HG03457 (cell line): Measurements from ENCODE around the gene TSPAN13.

Source experiments
- ATAC-seq: cut with Tn5 transposase; IDR thresholded peaks from one replicate; pipeline ENCODE4 v1.9.1; 2021; ENCODE audit warnings: moderate number of reproducible peaks; ENCODE audit not compliant: unreplicated experiment

TSPAN13 gene

DNA sequence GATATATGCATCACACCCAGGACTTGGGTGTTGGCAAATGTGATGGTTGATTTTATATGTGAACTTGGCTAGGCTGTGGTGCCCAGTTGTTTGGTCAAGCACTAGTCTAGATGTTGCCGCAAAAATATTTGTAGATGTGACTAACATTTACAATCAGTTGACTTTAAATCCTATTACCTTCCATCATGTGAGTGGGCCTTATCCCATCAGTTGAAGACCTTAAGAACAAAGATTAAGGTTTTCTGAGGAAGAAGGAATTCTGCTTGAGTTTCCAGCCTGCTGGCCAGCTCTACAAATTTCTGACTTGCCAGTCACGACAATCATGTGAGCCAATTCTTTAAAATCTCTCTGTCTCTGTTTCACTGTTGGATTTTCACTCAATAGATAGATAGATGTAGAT, 20.3 kb downstream of the TSPAN13 start:
- no peak for ATAC-seq

DNA sequence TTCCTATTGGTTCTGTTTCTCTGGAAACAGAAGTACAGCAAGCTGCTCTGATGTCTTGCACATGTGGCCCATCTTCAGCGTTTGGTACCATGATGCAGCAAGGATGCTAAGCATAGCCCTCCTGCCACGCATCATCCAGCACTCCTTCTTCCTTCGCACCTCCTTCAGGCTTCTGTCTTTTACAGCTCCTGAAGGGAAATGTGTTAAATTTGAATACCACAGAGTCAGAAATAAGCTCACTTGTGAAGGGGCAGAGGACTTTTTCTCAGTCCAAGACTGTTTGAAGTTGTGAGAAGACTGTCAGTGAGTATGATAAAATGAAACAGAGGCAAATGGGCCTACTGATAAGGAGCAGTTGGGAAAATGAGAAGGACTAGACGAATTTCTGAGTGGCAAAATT, 20.7 kb downstream of the TSPAN13 start:
- ATAC-seq, result no peak

- ATAC-seq, result no peak
Measured at GRCh38 chr7:16774986-16775385, 21.4 kb downstream of the TSPAN13 start.

- ATAC-seq, result no peak
Measured at GRCh38 chr7:16776053-16776452, 22.5 kb downstream of the TSPAN13 start.

DNA sequence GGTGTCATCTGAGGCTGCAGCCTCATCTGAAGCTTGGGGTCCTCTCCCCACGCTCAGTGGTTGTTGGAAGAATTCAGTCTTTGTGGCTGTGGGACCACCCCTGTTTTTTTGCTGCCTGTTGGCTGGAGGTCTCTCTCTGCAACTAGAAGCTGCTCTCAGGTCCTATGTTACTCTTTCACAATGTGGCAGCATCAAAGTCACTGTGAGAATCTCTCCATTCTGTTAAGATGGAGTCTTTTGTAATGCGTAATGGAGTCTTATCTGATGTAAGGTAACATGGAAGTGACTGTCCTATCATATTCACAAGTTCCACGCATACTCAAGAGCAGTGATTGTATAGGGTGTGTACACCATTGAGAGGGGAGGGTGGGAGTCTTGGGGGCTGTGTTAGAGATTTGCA, 24.9 kb downstream of the TSPAN13 start:
- ATAC-seq, result no peak

GRCh38 chr7:16779051-16779450, 25.5 kb downstream of the TSPAN13 start:
- no peak for ATAC-seq

DNA sequence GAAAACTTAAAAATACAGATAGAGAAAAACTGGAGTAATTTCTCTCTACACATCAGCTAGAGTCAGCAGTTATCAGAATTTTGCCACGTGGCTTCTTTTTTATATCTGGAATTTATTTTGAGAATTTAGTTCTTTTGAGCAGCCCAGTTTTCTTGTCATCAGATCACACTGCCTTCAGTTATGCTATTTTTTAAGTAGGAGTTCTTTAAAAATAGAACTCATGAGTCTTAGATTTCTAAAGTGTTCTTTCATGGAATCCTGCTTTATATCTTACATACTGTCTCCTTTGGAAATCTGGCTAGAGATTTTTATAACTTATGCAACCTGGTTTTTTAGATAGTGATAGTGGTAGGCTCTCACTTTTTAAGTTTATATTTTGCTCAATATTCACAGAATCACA, 27.0 kb downstream of the TSPAN13 start:
- ATAC-seq, result no peak

GRCh38 chr7:16785321-16785720, 31.8 kb downstream of the TSPAN13 start:
- no peak for ATAC-seq

DNA sequence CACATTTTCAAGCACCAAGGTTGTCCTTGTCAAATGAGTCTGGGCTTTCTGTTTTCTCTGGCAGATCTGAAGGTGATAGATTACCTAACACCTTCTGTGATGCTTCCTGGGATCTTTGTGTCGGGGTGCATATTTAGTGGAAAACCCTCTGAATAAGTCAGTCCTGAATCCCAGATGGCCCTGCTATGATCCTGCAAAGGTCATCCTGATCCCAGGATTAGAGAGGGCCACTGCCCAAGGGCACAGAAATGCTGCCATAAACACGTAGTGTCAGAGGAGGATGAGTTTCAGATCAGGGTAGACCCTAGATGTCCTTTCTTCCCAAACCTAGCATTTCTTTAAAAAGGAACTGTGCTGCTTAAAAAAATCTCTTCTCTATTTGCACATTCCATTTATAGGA, 32.3 kb downstream of the TSPAN13 start:
- no peak for ATAC-seq

- no peak for ATAC-seq
Measured at GRCh38 chr7:16786257-16786656, 32.7 kb downstream of the TSPAN13 start.

DNA sequence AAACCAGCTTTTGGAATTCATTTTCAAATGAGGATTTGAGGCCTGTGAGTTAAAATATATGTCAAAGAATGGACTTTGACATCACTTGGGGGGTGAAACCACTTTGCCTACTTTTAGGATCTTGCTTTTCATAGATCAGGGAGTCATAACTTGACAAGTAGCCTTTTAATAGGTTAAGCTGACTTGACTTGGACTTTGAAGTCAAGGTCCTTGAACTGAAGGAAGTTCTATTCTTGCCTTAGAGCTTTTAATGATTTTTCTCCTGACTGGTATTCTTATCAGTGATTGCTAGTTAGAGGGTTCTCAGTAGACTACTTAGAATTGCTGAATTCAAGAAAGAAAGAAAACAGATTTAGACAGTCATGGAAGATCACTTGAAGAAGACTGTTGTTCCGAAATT, 33.6 kb downstream of the TSPAN13 start:
- ATAC-seq, result no peak

GRCh38 chr7:16791071-16791470, 37.5 kb downstream of the TSPAN13 start:
- ATAC-seq, result no peak

DNA sequence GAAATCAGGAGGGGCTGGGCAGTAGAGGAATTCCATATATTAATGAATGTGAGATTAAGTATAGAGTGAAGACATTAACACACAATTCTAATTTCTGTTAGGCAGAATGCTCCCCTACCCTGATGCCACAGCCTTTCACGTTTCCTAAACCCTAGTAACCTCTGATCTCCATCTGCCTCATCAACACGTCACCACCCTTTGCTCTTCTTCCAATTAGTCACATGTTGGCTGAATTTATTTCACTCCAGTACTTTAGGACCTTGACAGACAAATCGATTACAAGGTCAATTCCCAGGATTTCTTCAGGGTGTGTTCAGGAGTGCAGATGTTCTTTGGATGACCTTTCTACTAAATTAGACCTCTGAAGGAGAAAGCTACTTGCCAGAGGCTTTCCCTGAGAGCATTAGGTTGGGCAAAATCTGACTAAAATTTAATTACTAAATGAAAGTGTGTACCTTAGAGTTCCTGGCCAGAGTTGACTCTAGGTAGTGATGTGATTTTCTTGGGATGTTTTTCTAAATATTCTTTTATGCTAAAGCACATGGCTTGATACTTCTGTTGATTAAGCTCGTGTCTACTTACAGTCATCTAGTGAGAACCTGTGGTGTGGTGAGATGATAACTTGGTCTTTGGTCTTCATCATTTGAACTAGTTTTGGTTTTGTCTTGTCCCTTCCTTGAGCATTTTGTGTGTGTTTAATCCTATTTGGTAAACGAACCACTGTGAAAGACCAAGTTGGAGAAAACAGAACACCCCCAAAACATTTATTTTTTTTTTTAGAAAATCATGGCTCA, 38.5 kb downstream of the TSPAN13 start:
- ATAC-seq, result no peak

- no peak for ATAC-seq
Measured at GRCh38 chr7:16794986-16795385, 41.4 kb downstream of the TSPAN13 start.

DNA sequence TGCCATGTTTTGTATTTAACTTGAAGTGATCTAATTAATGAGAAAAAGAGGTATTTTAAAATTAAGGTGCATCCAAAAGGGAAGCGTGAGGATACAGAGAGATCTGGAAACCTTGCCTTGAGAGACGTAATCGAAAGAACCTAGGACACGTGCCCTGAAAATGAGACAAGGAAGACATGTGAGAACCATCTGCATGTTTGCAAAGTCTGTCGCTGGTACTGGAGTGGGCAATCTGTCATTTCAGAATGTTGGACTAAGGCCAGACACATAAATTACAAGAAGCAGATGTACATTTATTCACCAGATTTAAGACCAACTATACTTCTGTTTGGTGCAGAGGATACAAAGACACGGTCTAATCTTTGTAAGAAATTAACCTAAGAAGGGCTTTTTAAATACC, 42.1 kb downstream of the TSPAN13 start:
- no peak for ATAC-seq

- no peak for ATAC-seq
Measured at GRCh38 chr7:16801111-16801542, 47.6 kb downstream of the TSPAN13 start.

GRCh38 chr7:16801579-16801978, 48.0 kb downstream of the TSPAN13 start:
- ATAC-seq, result no peak

GRCh38 chr7:16803125-16803524, 49.6 kb downstream of the TSPAN13 start:
- no peak for ATAC-seq

DNA sequence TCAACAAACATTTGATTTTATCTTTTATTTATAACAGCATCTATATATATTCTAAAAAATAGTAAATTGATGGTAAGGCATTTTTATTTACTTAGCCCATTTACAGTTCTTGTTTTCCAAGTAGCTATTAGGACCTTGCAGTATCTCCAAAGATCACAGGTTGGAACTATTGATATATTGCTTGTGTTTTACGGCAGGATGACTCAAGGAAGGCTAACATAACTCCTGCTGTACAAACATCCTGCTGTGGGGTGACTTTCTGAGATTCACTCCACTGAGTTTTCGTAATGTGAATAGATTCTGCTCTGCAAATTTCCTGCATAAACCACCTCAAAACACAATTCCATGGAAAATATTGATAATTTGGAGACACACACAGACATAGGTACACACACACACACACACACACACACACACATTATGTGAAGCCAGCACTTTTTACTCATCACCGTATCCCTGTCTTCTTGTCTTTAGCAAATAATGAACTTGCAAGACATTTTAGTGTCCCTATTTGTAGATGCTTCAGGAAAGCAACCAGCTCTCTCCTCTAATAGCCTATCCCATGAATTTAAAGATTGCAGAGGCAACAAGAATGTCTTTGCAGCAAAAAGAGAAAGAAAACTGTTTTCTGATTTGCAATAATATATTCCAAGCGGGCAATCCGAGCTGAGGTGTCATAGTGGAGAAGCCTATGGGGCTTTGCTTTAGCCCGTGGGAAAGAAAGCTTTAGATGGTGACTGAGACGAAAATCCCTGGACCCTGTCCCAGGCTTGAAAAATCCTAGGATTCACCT, 50.5 kb downstream of the TSPAN13 start:
- ATAC-seq, result no peak

DNA sequence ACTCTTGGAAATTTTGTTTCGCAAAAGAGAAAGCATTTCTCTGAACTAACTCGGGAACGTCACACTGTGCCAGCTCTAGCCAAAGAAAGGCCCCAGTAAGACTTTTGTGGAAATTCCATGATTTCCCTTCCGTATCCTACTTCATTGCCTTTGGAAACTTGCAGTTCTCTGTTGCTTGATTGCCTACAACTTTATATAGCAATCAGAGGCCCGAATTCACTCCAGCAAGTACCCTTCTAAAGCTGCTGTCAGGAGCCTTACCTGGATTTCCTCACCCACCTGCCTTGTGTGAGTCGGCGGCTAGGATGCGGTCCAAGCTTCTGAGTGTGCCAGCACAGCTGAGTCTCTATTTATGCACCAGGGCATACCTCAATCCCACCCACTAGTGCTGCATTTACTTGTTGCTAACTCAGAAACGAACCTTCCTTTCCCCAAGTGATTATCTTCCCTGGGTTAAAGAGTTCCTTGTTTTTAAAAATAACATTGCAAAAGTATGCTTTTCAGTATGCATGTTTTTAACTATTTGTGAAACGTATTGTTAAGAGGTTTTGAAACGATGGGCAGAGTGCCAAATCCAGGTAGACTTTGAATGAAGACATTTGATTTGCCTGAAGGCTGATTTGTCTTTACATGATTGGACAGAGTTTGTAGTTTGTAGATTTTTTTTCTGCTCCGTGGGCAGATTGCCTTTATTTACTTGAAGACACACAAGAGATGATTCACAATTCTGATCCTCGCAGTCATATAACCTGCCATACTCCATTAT, 51.3 kb downstream of the TSPAN13 start, which contains the start of gene AGR2:
Gene AGR2 (minus strand): TSS at position 326 of the 766 bp plus-strand sequence. CDS start 3,203 bp downstream, outside the sequence.
- ATAC-seq, result no peak

DNA sequence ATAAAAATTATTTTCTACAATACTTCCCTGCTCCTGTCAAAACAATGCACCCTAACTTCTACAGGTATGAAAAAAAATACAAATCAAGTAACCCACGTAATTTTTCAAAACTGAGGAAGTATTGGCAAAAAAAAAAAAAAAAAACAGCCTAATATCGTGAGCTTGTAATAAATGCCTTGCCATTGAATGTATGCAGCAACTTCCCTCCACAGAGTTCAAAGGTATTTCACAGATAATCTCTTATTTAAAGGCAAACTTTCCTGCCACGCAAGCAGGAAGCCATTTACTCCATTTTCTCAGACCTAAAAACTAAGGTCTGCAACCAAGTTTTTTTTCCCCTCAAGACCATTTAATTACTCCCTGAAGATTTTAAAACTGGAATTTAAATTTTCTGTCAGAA, 51.9 kb downstream of the TSPAN13 start:
- ATAC-seq, result no peak
